NCI-H446 (cell line): ENCODE measurements around the gene PTGS2.

Source experiments
- DNase-seq, 2 experiments: peaks; one replicate each; lab custom pipeline; 2025; lab: John Stamatoyannopoulos, UW

The PTGS2 gene

GRCh38 chr1:186680245-186681061 lies at the start of gene PTGS2:
PTGS2 (minus strand) TSS chr1:186680423; CDS start chr1:186680290, 133 bp downstream.
- DNase-seq: peak; percentile 62 to 83

- DNase-seq: peak; percentile 28 to 73
These were observed 42.6 kb upstream of the PTGS2 start for GRCh38 chr1:186722711-186723309.

- no peak for DNase-seq
These were observed 37.1 kb upstream of the PTGS2 start for GRCh38 chr1:186717286-186717685.

- DNase-seq: no peak
These were observed 35.9 kb upstream of the PTGS2 start for GRCh38 chr1:186715887-186716809.

- no peak for DNase-seq
These were observed 30.5 kb upstream of the PTGS2 start for GRCh38 chr1:186710696-186711095.

- no peak for DNase-seq
These were observed 28.5 kb upstream of the PTGS2 start for GRCh38 chr1:186708694-186709097.

GRCh38 chr1:186703209-186703766 lies 23.1 kb upstream of the PTGS2 start:
- no peak for DNase-seq

GRCh38 chr1:186700722-186701121 lies 20.5 kb upstream of the PTGS2 start:
- DNase-seq: no peak

- no peak for DNase-seq
These were observed 19.3 kb upstream of the PTGS2 start for GRCh38 chr1:186699519-186699918.

- DNase-seq: no peak
These were observed 9.7 kb upstream of the PTGS2 start for GRCh38 chr1:186689907-186690306.

GRCh38 chr1:186689376-186689775 lies 9.2 kb upstream of the PTGS2 start:
- DNase-seq: no peak

- no peak for DNase-seq
These were observed 3.6 kb upstream of the PTGS2 start for GRCh38 chr1:186683652-186684410.

GRCh38 chr1:186682736-186683135 lies 2.5 kb upstream of the PTGS2 start:
- no peak for DNase-seq

GRCh38 chr1:186681801-186682200 lies 1.6 kb upstream of the PTGS2 start:
- DNase-seq: no peak

GRCh38 chr1:186681121-186681520 lies 898 bp upstream of the PTGS2 start:
- no peak for DNase-seq

- no peak for DNase-seq
These were observed 339 bp downstream of the PTGS2 start for GRCh38 chr1:186679924-186680244.

- no peak for DNase-seq
These were observed 2.1 kb downstream of the PTGS2 start for GRCh38 chr1:186678155-186678554.

GRCh38 chr1:186672596-186672995 lies 7.6 kb downstream of the PTGS2 start:
- no peak for DNase-seq

- no peak for DNase-seq
These were observed 8.1 kb downstream of the PTGS2 start for GRCh38 chr1:186672131-186672530.

- DNase-seq: no peak
These were observed 8.9 kb downstream of the PTGS2 start for GRCh38 chr1:186671136-186671825.
